Neural cell (in vitro differentiated cells): ENCODE measurements around the gene HDAC4. TPM values are rescaled to one million over a fixed set of nuclear protein-coding genes. Genes with fewer than 3 reads are reported as not detected.

Source experiments
- H2AFZ ChIP-seq: fragments of 200-600, 300-800 bp; sonication (generic), shearing (Covaris generic); 2 replicates; pipeline ENCODE4 v1.6.0; 2014; ENCODE audit warnings: low read depth, mild to moderate bottlenecking, antibody characterized with exemption, low read length, moderate library complexity
- H3F3A ChIP-seq: fragments of 200-600 bp; shearing (Covaris generic); 2 replicates; pipeline ENCODE4 v1.6.1; 2016; ENCODE audit warnings: mild to moderate bottlenecking, moderate library complexity, mixed read lengths, antibody characterized with exemption, low read length; ENCODE audit not compliant: insufficient read depth, poor library complexity, severe bottlenecking
- H3K27ac ChIP-seq: fragments of 200-600, 300-800 bp; sonication (generic), shearing (Covaris generic); 2 replicates; pipeline ENCODE4 v1.5.1; 2014; ENCODE audit warnings: mild to moderate bottlenecking, low read length, moderate library complexity
- H3K27me3 ChIP-seq: fragments of 300-800, 200-600 bp; sonication (generic), shearing (Covaris generic); 2 replicates; pipeline ENCODE4 v1.6.0; 2014; ENCODE audit warnings: mild to moderate bottlenecking, low read depth, low read length, moderate library complexity; ENCODE audit not compliant: insufficient read depth
- H3K36me3 ChIP-seq: fragments of 300-800, 200-600 bp; sonication (generic), shearing (Covaris generic); 2 replicates; pipeline ENCODE4 v1.5.1; 2014; ENCODE audit warnings: mild to moderate bottlenecking, antibody characterized with exemption, low read length, moderate library complexity; ENCODE audit not compliant: insufficient read depth
- H3K4me2 ChIP-seq: fragments of 300-800, 200-600 bp; sonication (generic), shearing (Covaris generic); 2 replicates; pipeline ENCODE4 v1.6.0; 2014; ENCODE audit warnings: mild to moderate bottlenecking, low read length
- H3K4me3 ChIP-seq: fragments of 300-800, 200-600 bp; sonication (generic), shearing (Covaris generic); 2 replicates; pipeline ENCODE4 v1.5.1; 2014; ENCODE audit warnings: mild to moderate bottlenecking, low read length, moderate library complexity
- H3K79me2 ChIP-seq: fragments of 200-600 bp; shearing (Covaris generic); replicated peaks from 2 replicates; pipeline ENCODE4 v1.6.0; 2014; ENCODE audit warnings: mild to moderate bottlenecking, low read length, moderate library complexity; ENCODE audit not compliant: insufficient read depth
- H3K9ac ChIP-seq: fragments of 300-800, 200-600 bp; sonication (generic), shearing (Covaris generic); 2 replicates; pipeline ENCODE4 v1.6.1; 2016; ENCODE audit warnings: mild to moderate bottlenecking, low read length, mixed read lengths
- H3K9me2 ChIP-seq: fragments of 200-600 bp; shearing (Covaris generic); 2 replicates; pipeline ENCODE4 v1.6.1; 2016; ENCODE audit warnings: mild to moderate bottlenecking, low read length, mixed read lengths; ENCODE audit not compliant: insufficient read depth
- H3K9me3 ChIP-seq: fragments of 200-600, 300-800 bp; sonication (generic), shearing (Covaris generic); 2 replicates; pipeline ENCODE4 v1.6.1; 2016; ENCODE audit warnings: mild to moderate bottlenecking, mixed run types, low read length, moderate library complexity, mixed read lengths
- H4K20me1 ChIP-seq: fragments of 200-600 bp; shearing (Covaris generic); 2 replicates; pipeline ENCODE4 v1.6.1; 2016; ENCODE audit warnings: mild to moderate bottlenecking, mixed run types; ENCODE audit not compliant: insufficient read depth
- EP300 ChIP-seq: fragments of 450-650 bp; conservative IDR thresholded peaks from 2 replicates; pipeline ENCODE4 v1.6.1; 2014; ENCODE audit warnings: antibody characterized with exemption, mild to moderate bottlenecking, moderate library complexity; ENCODE audit not compliant: poor library complexity, severe bottlenecking
- EZH2 ChIP-seq: fragments of 200-600, 300-800 bp; shearing (Covaris generic), sonication (generic); IDR thresholded peaks from 2 replicates; pipeline ENCODE4 v1.6.1; 2014; ENCODE audit warnings: antibody characterized with exemption, low read length, borderline replicate concordance, mild to moderate bottlenecking; ENCODE audit not compliant: insufficient read depth, poor library complexity, severe bottlenecking
- POLR2AphosphoS5 ChIP-seq: IDR thresholded peaks from 2 replicates; pipeline ENCODE4 v1.6.1; 2012
- RAD21 ChIP-seq: fragments of 450-650 bp; conservative IDR thresholded peaks from 2 replicates; pipeline ENCODE4 v1.6.1; 2014; ENCODE audit warnings: antibody characterized with exemption, mild to moderate bottlenecking, moderate library complexity
- SMC3 ChIP-seq: fragments of 450-650 bp; conservative IDR thresholded peaks from 2 replicates; pipeline ENCODE4 v1.6.1; 2014; ENCODE audit warnings: antibody characterized with exemption, mild to moderate bottlenecking, moderate library complexity; ENCODE audit not compliant: poor library complexity
- TAF1 ChIP-seq: IDR thresholded peaks from 2 replicates; pipeline ENCODE4 v1.6.1; 2012; ENCODE audit warnings: low read depth
- polyA plus RNA-seq: library from polyadenylated mRNA; depleted of rRNA; stranded (reverse); fragments of >200 nt; gene quantifications from 2 replicates; pipeline ENCODE4 v1.2.3, GENCODE V29; 2014
- TF ChIP-seq, protein P1 (sequence below): IDR thresholded peaks from 2 replicates; pipeline ENCODE4 v1.6.1; 2012; ENCODE audit warnings: borderline replicate concordance
- TF ChIP-seq, protein P2 (sequence below): fragments of 450-650 bp; IDR thresholded peaks from 2 replicates; pipeline ENCODE4 v1.5.1; 2014; ENCODE audit warnings: antibody characterized with exemption, mild to moderate bottlenecking, moderate library complexity; ENCODE audit not compliant: poor library complexity, severe bottlenecking

Gene HDAC4
- polyA plus RNA-seq, 1 donor from 2014 or later, result 3.4 TPM

DNA sequence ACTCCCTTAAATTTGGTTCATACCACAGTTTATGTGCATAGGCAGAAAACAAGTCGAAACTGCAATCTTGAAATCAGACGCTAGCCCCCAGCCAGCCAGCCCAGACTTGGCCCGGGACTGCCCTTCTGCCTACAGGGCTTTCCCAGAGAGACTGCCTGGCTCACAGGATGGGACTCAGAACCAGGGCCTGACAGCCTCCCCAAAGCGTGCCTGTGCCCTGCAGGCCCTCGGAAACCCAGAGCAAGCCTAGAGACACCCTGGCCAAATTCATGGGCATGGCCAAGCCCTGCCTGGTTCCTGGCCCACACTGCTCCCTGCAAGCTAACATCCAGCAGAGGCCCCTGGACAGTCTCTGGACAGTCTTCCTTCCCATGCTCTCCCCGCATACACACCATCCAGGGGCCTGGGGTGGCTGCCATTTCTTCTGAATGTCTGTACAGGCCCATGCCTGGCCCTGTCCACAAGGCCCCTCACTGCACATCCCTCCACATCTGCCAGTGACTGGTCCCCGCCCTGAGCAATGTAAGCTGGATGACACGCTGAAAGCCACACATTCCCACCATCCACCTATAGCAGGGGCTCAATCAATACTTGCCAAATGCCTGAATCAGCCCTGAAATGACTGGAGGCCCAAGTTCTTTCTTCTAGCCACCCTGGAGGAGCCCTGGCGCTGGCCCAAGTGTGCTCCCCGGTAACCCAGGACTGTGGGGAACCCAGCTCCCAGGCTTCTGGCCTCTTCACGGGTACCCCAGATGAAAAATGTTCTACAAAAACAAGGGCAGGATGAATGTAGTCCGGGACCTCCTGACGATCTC lies 73.1 kb downstream of the HDAC4 start:
- H3K9ac ChIP-seq, result no peak overlapping the region
- no peaks in the 10 kb centered on the region for H3K36me3 ChIP-seq
- H4K20me1 ChIP-seq, result no peaks in the 10 kb centered on the region
- H3K79me2 ChIP-seq, result no peaks in the 10 kb centered on the region
- no peak overlapping the region for H3K4me2 ChIP-seq
- no peaks in the 10 kb centered on the region for H3K9me3 ChIP-seq
- no peak overlapping the region for H3K4me3 ChIP-seq
- H2AFZ ChIP-seq, result no peak overlapping the region
- H3K9me2 ChIP-seq, result no peaks in the 10 kb centered on the region
- H3K27me3 ChIP-seq, result no peaks in the 10 kb centered on the region
- no peaks in the 10 kb centered on the region for H3F3A ChIP-seq
- no peak overlapping the region for H3K27ac ChIP-seq
- TF ChIP-seq, protein P1, sequence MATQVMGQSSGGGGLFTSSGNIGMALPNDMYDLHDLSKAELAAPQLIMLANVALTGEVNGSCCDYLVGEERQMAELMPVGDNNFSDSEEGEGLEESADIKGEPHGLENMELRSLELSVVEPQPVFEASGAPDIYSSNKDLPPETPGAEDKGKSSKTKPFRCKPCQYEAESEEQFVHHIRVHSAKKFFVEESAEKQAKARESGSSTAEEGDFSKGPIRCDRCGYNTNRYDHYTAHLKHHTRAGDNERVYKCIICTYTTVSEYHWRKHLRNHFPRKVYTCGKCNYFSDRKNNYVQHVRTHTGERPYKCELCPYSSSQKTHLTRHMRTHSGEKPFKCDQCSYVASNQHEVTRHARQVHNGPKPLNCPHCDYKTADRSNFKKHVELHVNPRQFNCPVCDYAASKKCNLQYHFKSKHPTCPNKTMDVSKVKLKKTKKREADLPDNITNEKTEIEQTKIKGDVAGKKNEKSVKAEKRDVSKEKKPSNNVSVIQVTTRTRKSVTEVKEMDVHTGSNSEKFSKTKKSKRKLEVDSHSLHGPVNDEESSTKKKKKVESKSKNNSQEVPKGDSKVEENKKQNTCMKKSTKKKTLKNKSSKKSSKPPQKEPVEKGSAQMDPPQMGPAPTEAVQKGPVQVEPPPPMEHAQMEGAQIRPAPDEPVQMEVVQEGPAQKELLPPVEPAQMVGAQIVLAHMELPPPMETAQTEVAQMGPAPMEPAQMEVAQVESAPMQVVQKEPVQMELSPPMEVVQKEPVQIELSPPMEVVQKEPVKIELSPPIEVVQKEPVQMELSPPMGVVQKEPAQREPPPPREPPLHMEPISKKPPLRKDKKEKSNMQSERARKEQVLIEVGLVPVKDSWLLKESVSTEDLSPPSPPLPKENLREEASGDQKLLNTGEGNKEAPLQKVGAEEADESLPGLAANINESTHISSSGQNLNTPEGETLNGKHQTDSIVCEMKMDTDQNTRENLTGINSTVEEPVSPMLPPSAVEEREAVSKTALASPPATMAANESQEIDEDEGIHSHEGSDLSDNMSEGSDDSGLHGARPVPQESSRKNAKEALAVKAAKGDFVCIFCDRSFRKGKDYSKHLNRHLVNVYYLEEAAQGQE, result no peak
- TF ChIP-seq POLR2AphosphoS5 (no peak), SMC3 (no peak), EP300 (no peak), RAD21 (no peak), TAF1 (no peak)
- TF ChIP-seq, protein P2, sequence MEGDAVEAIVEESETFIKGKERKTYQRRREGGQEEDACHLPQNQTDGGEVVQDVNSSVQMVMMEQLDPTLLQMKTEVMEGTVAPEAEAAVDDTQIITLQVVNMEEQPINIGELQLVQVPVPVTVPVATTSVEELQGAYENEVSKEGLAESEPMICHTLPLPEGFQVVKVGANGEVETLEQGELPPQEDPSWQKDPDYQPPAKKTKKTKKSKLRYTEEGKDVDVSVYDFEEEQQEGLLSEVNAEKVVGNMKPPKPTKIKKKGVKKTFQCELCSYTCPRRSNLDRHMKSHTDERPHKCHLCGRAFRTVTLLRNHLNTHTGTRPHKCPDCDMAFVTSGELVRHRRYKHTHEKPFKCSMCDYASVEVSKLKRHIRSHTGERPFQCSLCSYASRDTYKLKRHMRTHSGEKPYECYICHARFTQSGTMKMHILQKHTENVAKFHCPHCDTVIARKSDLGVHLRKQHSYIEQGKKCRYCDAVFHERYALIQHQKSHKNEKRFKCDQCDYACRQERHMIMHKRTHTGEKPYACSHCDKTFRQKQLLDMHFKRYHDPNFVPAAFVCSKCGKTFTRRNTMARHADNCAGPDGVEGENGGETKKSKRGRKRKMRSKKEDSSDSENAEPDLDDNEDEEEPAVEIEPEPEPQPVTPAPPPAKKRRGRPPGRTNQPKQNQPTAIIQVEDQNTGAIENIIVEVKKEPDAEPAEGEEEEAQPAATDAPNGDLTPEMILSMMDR, result no peak

DNA sequence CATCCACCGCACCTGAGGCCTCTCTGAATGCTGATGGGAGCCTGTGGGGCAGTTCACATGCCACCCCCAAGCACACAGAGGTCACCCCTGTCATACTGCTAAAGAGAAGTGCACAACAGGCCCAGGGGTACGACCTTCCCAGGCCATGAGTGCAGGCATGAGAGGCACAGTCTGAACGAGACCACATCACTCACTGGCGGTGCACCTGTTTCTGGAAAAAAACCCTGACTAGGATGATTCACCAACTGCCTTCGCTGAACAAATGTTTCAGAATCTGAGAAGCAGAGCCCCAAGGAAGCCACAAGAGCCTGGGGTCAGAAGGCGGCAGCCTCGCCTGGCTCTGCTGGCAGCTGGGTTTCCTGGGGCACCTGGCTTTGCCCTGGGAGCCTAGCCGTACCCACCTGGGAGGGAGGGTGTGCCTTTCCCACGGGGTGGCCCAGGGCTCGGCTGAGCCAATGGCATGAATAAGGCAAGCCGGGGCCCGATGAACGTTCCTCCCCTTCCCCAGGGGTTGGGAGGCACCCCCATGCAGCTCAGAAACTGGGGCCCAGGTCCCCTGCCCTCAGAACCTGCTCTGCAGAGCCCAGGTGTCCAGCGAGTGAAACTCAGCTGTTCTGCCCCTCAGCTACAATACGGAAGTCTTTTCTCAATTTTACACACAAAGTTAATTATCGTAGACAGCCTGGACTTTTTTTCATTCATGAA lies 73.8 kb downstream of the HDAC4 start:
- H3K4me2 ChIP-seq, result no peak overlapping the region
- H2AFZ ChIP-seq, result no peak overlapping the region
- no peaks in the 10 kb centered on the region for H3K9me2 ChIP-seq
- no peaks in the 10 kb centered on the region for H3K36me3 ChIP-seq
- H3K27ac ChIP-seq, result no peak overlapping the region
- no peaks in the 10 kb centered on the region for H4K20me1 ChIP-seq
- TF ChIP-seq POLR2AphosphoS5 (no peak), EZH2 (no peak)
- no peaks in the 10 kb centered on the region for H3K27me3 ChIP-seq
- no peak overlapping the region for H3K9ac ChIP-seq
- no peaks in the 10 kb centered on the region for H3K9me3 ChIP-seq
- H3F3A ChIP-seq, result no peaks in the 10 kb centered on the region
- H3K79me2 ChIP-seq, result no peaks in the 10 kb centered on the region
- no peak overlapping the region for H3K4me3 ChIP-seq
